NCI-H1105 (cell line): ENCODE results near the gene PBX2.
"Not testable (repeated sequence)": the region's sequence is repeated elsewhere in the genome, so short reads cannot be mapped to it uniquely, and the experiment has no call there.

Source experiments
- DNase-seq: peaks from one replicate; lab custom pipeline; 2025; lab: John Stamatoyannopoulos, UW

PBX2 gene

DNA sequence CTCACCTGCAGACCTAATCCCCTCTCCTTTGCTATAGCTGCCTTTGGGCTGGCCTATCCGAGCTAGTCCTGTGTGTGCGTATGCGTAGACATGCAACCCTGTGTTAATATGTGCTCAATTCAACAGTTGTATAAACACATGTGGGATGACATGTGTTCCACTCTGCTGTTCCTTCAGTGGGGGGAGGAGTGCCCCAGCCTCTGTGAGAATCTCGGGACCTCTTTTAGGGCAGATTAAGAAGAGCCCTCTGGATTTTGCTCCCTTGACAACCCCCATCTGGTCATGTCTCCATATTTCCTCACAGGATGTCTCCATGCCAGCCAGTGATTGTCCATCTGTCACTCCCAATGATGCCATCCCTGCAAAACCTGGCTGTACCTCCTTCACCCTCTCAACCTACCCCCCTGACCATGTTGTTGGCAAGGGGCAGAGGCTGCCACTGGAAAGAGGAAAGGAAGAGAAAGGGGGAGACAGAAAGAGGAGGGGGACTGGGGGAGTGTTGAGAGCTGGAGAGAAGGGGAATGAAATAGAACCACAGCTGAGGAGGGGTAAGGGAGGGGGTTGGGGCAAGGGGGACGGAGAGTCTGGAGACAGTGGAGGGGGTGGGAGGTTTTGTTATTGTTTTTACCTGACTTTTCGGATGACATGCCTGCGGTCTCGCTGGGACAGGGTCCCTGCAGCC is 38.7 kb downstream of the PBX2 start:
- DNase-seq, result no peak

GRCh38 chr6:32149932-32150870 is 39.8 kb downstream of the PBX2 start:
- DNase-seq, result no peak

DNA sequence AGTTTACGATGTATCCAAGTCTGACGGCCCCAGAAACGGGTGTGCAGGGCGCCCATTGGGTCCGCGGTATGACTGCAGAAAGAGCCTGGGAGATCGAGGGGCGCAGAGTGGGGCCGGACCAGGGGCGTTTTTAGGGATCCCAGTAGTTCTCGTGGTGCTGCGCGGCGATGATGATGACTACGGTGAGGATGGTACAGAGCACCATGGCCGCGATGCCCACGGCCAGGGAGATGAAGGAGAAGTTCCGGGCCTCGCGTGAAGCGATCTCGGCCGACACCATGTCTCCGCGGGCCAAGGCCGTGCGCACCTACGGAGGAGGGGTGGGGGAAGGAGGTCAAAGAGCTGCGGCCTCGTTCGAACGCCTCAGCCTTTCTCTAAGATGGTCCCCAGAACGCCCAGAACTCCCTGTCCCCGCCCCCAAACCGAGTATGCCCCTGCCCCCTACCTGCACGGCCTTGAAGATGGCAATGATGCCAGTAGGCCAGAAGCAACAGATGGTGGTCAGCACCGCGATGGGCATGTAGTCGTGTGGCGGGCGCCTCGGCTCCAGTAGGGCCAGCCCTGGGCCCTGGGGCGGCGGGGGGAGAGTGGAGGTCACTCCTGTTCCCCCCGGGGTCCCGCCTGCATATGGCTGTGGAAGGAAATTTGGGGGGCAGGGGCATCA is 40.8 kb downstream of the PBX2 start:
- no peak for DNase-seq

DNA sequence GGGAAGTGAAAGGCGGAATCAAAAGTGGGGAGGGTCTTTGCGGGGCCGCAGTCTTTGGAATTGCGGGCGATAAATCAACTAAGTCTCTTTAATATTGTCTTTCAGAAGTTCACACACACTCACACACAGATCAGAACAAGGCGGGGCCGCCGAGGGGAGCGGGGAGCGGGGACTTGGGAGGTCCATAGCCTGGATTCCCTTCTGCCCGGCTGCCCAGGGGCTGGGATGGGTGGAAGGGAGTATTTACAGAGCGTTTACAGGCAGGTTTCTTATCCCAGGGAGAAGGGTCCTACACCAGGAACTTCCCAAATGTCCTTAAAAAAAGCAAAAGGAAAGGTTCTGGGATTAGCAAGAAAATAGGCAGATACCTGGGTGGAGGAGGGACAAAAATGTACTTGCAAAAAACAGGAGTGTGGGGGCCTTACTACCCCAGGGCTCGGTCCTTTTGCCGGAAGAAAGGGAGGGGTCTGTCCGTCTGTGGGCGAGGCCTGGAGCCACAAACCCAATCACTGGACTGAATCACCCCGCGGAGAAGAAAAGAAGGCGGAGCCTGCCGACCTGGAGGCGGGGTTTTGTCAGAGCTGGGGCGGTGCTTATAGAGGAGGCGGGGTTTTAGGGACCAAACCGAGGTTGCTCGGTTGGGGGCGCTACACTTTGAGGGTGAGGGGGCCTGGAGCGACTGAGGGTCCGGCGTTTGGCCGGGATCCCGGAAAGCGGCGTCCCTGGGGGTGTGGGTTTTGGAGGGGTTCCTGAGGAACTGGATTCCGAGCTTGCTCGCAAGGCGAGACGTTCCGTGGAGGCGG is 41.5 kb downstream of the PBX2 start:
- no peak for DNase-seq

DNA sequence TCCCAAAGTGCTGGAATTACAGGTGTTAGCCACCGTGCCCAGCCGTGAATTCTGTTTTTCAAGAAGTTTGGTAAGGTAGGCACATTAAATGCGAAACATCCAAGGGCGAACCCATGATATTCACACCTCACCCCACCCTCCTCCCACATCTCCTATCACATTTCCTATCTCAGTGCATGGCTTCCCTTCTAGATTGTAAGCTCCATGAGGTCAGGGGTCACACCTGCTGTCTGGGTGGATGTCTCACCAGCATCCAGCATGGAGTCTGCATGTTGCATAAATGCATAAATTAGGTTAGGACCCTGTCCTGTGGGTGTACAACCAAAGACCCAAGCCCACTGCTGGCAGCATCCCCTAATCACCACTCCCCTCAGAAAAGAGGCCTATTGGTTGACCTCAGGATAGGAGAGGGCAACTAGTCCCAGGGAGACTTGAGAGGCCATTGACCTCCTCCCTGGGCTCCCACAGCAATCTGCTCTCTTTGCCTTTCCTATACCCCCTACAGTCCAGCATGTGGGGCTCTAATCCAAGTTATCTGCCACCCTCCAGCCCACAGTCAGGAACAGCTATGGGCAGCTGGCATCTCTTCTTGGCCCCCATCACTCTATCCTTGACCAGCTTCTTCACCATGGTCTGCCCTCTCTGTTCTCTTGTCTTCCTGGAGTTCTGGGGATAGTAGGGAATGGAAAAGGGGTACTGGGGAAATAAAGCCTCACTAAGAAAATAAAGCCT is 42.4 kb downstream of the PBX2 start:
- DNase-seq, result no peak

- DNase-seq, result no peak
Observed at GRCh38 chr6:32146687-32147086, 43.3 kb downstream of the PBX2 start.

- no peak for DNase-seq
Observed at GRCh38 chr6:32146287-32146686, 43.7 kb downstream of the PBX2 start.

DNA sequence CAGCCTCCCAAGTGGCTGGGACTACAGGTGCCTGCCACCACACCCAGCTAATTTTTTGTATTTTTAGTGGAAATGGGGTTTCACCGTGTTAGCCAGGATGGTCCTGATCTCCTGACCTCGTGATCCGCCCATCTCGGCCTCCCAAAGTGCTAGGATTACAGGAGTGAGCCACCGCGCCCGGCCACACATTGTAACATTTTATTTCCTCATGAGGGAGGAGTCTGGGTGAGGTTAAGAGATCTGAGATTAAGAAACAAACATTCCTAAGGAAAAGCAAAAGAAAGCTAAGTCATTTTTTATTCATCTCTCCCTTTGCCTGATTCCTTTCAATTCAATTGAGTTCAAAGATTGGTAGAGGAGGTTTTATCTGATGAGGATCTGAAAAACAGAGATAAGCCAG is 45.8 kb downstream of the PBX2 start:
- not testable (repeated sequence) for DNase-seq

DNA sequence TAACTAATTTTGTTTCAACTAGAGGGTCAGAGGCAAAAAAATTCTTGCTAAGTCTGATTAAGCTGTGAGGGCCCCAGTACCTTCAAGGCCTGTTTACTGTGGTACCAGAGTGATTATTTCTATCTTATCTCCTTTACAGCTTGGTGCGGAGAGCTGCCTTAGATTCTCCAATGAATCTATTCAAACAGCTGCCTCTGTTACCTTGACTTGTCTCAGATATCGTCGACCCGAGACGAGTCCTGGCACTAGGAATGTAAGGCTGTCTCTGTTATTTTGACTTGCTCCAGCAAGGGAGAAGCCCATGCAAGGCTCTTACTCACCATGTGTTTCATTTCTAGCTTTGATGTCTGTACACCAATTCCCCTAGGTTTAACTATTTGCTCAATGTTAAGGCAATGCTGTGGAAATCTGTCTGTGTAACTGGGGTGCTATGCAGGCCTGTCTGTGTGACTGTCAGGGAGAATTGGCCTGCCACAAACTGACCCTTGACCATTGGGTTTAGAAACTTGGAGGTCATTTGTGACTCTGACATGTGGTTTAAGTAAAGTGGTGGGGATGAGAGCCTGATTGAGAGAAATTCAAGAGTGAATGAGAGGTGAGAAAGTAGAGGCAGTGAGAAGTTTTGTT is 49.5 kb downstream of the PBX2 start:
- no peak for DNase-seq

DNA sequence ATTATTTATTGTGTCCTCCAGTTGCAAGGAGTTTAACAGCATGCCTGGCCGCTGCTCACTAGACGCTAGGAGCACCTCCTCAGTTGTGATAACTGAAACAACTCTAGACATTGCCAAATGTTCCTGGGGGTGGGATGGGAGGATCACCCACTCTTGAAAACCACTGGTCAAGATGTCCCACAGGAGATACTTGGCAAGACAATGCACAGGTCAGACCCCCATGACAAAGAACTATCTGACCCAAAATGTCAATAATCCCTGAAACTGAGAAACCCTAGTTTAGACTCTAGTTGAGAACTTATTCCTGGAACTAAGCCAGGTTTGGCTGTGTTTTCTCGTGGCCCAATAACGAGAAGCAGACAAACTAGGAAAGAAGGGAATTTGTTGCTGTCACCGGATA is 50.4 kb downstream of the PBX2 start:
- no peak for DNase-seq

DNA sequence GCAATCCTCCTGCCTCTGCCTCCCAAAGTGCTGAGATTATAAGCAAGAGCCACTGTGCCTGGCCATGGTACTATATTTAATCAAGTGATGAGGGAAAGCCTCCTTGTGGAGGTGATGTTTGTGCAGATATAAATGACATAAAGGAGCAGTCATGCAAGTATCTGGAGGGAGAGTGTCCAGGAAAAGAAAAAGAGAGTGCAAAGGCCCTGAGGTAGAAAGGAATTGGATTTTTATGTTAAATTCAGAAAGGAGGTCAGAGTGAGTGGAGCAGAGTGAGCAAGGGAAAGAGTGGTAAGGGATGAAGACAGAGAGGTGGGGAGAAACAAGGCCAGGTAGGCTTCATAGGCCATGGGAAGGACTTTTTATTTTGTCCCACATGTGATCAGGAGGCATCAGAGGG is 52.5 kb downstream of the PBX2 start:
- DNase-seq, result no peak
